ENCODE data around the gene ERF. TPM values are rescaled to one million over a fixed set of nuclear protein-coding genes. Genes with fewer than 3 reads are reported as not detected.

Gene ERF
- total and polyA plus RNA-seq, 2 of the 8 experiments (the other 6 are each of a cell fraction or from before 2014, with no cell fraction given) = 43.7 to 62.7 TPM

- Histone ChIP-seq H2BK5ac (ENCODE audit: low read depth, low read length) (peak overlapping the region; percentile 15; the same call in 1 of the 2 replicates), H3K79me1 (ENCODE audit: low read depth, low read length) (no peaks in the 10 kb centered on the region), H4K8ac (ENCODE audit: extremely low read depth, insufficient read depth, low read length) (peak overlapping the region; percentile 89), H3K36me3 (ENCODE audit: control insufficient read depth in 2 of 4, insufficient read depth in 4 of 4, low read length in 3 of 4) (peaks cover 0 to 5% (median 0%) of the 10 kb centered on the region in 4 experiments; a peak in 2 of 8 replicates), H3K14ac (ENCODE audit: insufficient read length) (no peak overlapping the region), H3K23me2 (ENCODE audit: low read depth, low read length) (peaks cover 4% of the 10 kb centered on the region; the same call in 1 of the 2 replicates), H4K20me1 (replicated peaks in 1 of 2; ENCODE audit: control insufficient read depth in 1 of 2, insufficient read depth in 2 of 2, low read length in 2 of 2) (no peaks in the 10 kb centered on the region), H4K5ac (ENCODE audit: insufficient read length, low read depth, low read length) (peak overlapping the region; percentile 64), H3K18ac (ENCODE audit: extremely low read depth, low read length) (peak overlapping the region; percentile 83; the same call in 1 of the 2 replicates), H2AFZ (ENCODE audit: low read length) (no peak overlapping the region), H2BK20ac (ENCODE audit: low read length) (peak overlapping the region; percentile 82; the same call in 1 of the 2 replicates), H3K9me3 (ENCODE audit: insufficient read depth in 2 of 2, low read depth in 1 of 2, low read length in 1 of 2) (no peaks in the 10 kb centered on the region), H2BK12ac (ENCODE audit: low read depth, low read length) (peak overlapping the region; percentile 53), H3K4me2 (ENCODE audit: insufficient read depth in 1 of 2, low read depth in 2 of 2, low read length in 2 of 2) (peak overlapping the region; percentile 61 to 92), H3K79me2 (ENCODE audit: control insufficient read depth in 1 of 2, insufficient read depth in 2 of 2, low read length in 2 of 2) (peaks cover 0 to 10% of the 10 kb centered on the region in 2 experiments; a peak in 2 of 4 replicates), H2AK5ac (ENCODE audit: low read depth, low read length) (0 out of 2 replicates have a peak overlapping the region, but pooled peaks have one; percentile 11), H3K27me3 (replicated peaks in 1 of 4; ENCODE audit: control insufficient read depth in 3 of 4, extremely low read depth in 1 of 4, insufficient read depth in 3 of 4, low read length in 3 of 4) (no peaks in the 10 kb centered on the region), H3K4me1 (replicated peaks in 1 of 4; ENCODE audit: control insufficient read depth in 3 of 4, insufficient read depth in 4 of 4, low read length in 3 of 4) (peaks cover 0 to 16% (median 10%) of the 10 kb centered on the region in 4 experiments; a peak in 4 of 7 replicates), H3K23ac (ENCODE audit: insufficient read length) (no peak overlapping the region), H3K27ac (ENCODE audit: low read depth, low read length) (no peak overlapping the region), H3K9ac (replicated peaks in 1 of 4; ENCODE audit: extremely low read depth in 1 of 4, low read depth in 3 of 4, low read length in 3 of 4) (peak overlapping the region in 1 of 4 experiments; percentile 23; a peak in 1 of 7 replicates), H3K4me3 (ENCODE audit: extremely low read depth in 1 of 4, insufficient read depth in 2 of 4, low read depth in 3 of 4, low read length in 4 of 4) (peak overlapping the region; percentile 27 to 84 (median 52); a peak in 5 of 8 replicates), H2BK120ac (replicated peaks; ENCODE audit: low read depth, low read length) (no peak overlapping the region), H3K4ac (replicated peaks; ENCODE audit: insufficient read length, low read depth, low read length) (peak overlapping the region; percentile 1), H2BK15ac (ENCODE audit: low read length) (0 out of 2 replicates have a peak overlapping the region, but pooled peaks have one; percentile 18), H4K91ac (replicated peaks; ENCODE audit: insufficient read length, low read length) (peak overlapping the region; percentile 81), H3K56ac (replicated peaks; ENCODE audit: insufficient read length, low read depth, low read length) (no peak overlapping the region)
- TF ChIP-seq EZH2 (IDR thresholded peaks at IDR 0.05; ENCODE audit: low read depth, low read length, severe bottlenecking) = peak; percentile 12
- no peak for TF ChIP-seq CHD2 (IDR thresholded peaks at IDR 0.05; ENCODE audit: low read length)
- ChIA-PET POLR2A (ENCODE audit: partially characterized antibody) (interaction anchor here (1.0 to 2.0 kb wide), 4 partner anchors 14 to 58 kb away, joined by 4 to 8 read pairs (median 8); no protein-coding TSS in a partner anchor), CTCF (ENCODE audit: partially characterized antibody) (interaction anchor here (0.7 to 1.3 kb wide), 4 partner anchors 10 to 170 kb away, joined by 3 read pairs; partner anchors contain the start of genes GSK3A and POU2F2)
- FAIRE-seq (no peak), DNase-seq (ENCODE audit: low read depth in 1 of 2, low spot score in 2 of 2) (peak in 1 of 2 experiments; percentile 50)
- 84% methylated on average over 11 of the region's 11 CpGs; no CpG with 5 or more reads in 1 of the 2 experiments for WGBS, 2 experiments (ENCODE audit: extremely low coverage in 1 of 2, insufficient coverage in 1 of 2, insufficient read length in 1 of 2, insufficient replicate concordance in 2 of 2, low coverage in 1 of 2, low lambda C conversion rate in 2 of 2, missing lambda C conversion rate in 1 of 2)
These were observed 48.2 kb upstream of the ERF start for GRCh38 chr19:42303101-42303464.
